ENCODE data around the gene AVPR2. TPM values are rescaled to one million over a fixed set of nuclear protein-coding genes. Genes with fewer than 3 reads are reported as not detected.

AVPR2 gene
- total RNA-seq, 1 experiment from 2014 or later: not detected

- no peak for TF ChIP-seq CTCF (IDR thresholded peaks at IDR 0.05; ENCODE audit: insufficient read depth in 1 of 2, low read depth in 1 of 2, low read length in 1 of 2, severe bottlenecking in 1 of 2, unreplicated experiment in 1 of 2)
- Histone ChIP-seq H3K27me3 (replicated peaks; ENCODE audit: control insufficient read depth, insufficient read depth, low read length) (no peaks in the 10 kb centered on the region), H3K9me3 (no peaks in the 10 kb centered on the region), H3K36me3 (ENCODE audit: control insufficient read depth, insufficient read depth, low read length) (no peaks in the 10 kb centered on the region), H3K4me3 (ENCODE audit: low read depth, low read length) (no peak overlapping the region; the same call in 1 of the 2 replicates), H3K4me1 (peaks cover 8% of the 10 kb centered on the region; the same call in 1 of the 2 replicates)
- Mint-ChIP-seq H3K4me1 (ENCODE audit: low read depth, unreplicated experiment) (no peaks in the 10 kb centered on the region), H3K27ac (ENCODE audit: unreplicated experiment) (no peak overlapping the region), H3K9me3 (ENCODE audit: unreplicated experiment) (no peaks in the 10 kb centered on the region), H3K27me3 (ENCODE audit: insufficient read depth, unreplicated experiment) (no peaks in the 10 kb centered on the region), H3K36me3 (ENCODE audit: insufficient read depth, unreplicated experiment) (peaks cover 32% of the 10 kb centered on the region), H3K4me3 (ENCODE audit: unreplicated experiment) (peak overlapping the region; percentile 64)
- intact Hi-C loops (cut with micrococcal nuclease; ENCODE audit: unreplicated experiment): loop anchor here (10.0 kb wide), 1 partner anchor 132 kb away; the partner anchor contains the start of genes IDH3G and SSR4
- ChIA-PET CTCF (interaction anchor here (5.0 kb wide), 1 partner anchor 21 kb away, joined by 37 read pairs; no protein-coding TSS in a partner anchor), POLR2A (interaction anchor here (0.6 to 1.0 kb wide), 2 partner anchors 8 to 19 kb away, joined by 3 to 4 read pairs; partner anchors contain the start of gene NAA10)
- BruUV-seq (replicated peaks): no TSS peak
- no peak for DNase-seq
Measured at GRCh38 chrX:153926552-153926857, 22.0 kb downstream of the AVPR2 start.

GRCh38 chrX:153926858-153927671, 22.6 kb downstream of the AVPR2 start:
- Mint-ChIP-seq H3K36me3 (ENCODE audit: insufficient read depth, unreplicated experiment) (peaks cover 36% of the 10 kb centered on the region), H3K4me1 (ENCODE audit: low read depth, unreplicated experiment) (no peaks in the 10 kb centered on the region), H3K27ac (ENCODE audit: unreplicated experiment) (peak overlapping the region; percentile 73), H3K27me3 (ENCODE audit: insufficient read depth, unreplicated experiment) (no peaks in the 10 kb centered on the region), H3K9me3 (ENCODE audit: unreplicated experiment) (no peaks in the 10 kb centered on the region), H3K4me3 (ENCODE audit: unreplicated experiment) (peak overlapping the region; percentile 64)
- H3K4me1 ChIP-seq: peaks cover 8% of the 10 kb centered on the region; the same call in 1 of the 2 replicates
- H3K36me3 ChIP-seq (ENCODE audit: control insufficient read depth, insufficient read depth, low read length): no peaks in the 10 kb centered on the region
- ChIA-PET CTCF (interaction anchor here (5.0 kb wide), 1 partner anchor 20 kb away, joined by 37 read pairs; no protein-coding TSS in a partner anchor), POLR2A (interaction anchor here (0.6 kb wide), 1 partner anchor 18 kb away, joined by 4 read pairs; no protein-coding TSS in a partner anchor)
- peak overlapping the region; percentile 42 for H3K4me3 ChIP-seq (ENCODE audit: low read depth, low read length)
- no peak for TF ChIP-seq CTCF (IDR thresholded peaks at IDR 0.05; ENCODE audit: insufficient read depth in 1 of 2, low read depth in 1 of 2, low read length in 1 of 2, severe bottlenecking in 1 of 2, unreplicated experiment in 1 of 2)
- H3K27me3 ChIP-seq (replicated peaks; ENCODE audit: control insufficient read depth, insufficient read depth, low read length): no peaks in the 10 kb centered on the region
- BruUV-seq (replicated peaks): no TSS peak
- no peak for DNase-seq
- intact Hi-C loops (cut with micrococcal nuclease; ENCODE audit: unreplicated experiment): loop anchor here (10.0 kb wide), 1 partner anchor 132 kb away; the partner anchor contains the start of genes IDH3G and SSR4
- no peaks in the 10 kb centered on the region for H3K9me3 ChIP-seq

- ChIA-PET CTCF (interaction anchor here (5.0 kb wide), 1 partner anchor 20 kb away, joined by 37 read pairs; no protein-coding TSS in a partner anchor), POLR2A (interaction anchor here (0.5 kb wide), 1 partner anchor 9 kb away, joined by 3 read pairs; no protein-coding TSS in a partner anchor)
- peaks cover 8% of the 10 kb centered on the region; the same call in 1 of the 2 replicates for H3K4me1 ChIP-seq
- Mint-ChIP-seq H3K4me1 (ENCODE audit: low read depth, unreplicated experiment) (no peaks in the 10 kb centered on the region), H3K27me3 (ENCODE audit: insufficient read depth, unreplicated experiment) (no peaks in the 10 kb centered on the region), H3K4me3 (ENCODE audit: unreplicated experiment) (peak overlapping the region; percentile 64), H3K36me3 (ENCODE audit: insufficient read depth, unreplicated experiment) (peaks cover 36% of the 10 kb centered on the region), H3K27ac (ENCODE audit: unreplicated experiment) (peak overlapping the region; percentile 73), H3K9me3 (ENCODE audit: unreplicated experiment) (no peaks in the 10 kb centered on the region)
- no peak for TF ChIP-seq CTCF (IDR thresholded peaks at IDR 0.05; ENCODE audit: insufficient read depth in 1 of 2, low read depth in 1 of 2, low read length in 1 of 2, severe bottlenecking in 1 of 2, unreplicated experiment in 1 of 2)
- peak overlapping the region; percentile 42 for H3K4me3 ChIP-seq (ENCODE audit: low read depth, low read length)
- H3K36me3 ChIP-seq (ENCODE audit: control insufficient read depth, insufficient read depth, low read length): no peaks in the 10 kb centered on the region
- no peaks in the 10 kb centered on the region for H3K27me3 ChIP-seq (replicated peaks; ENCODE audit: control insufficient read depth, insufficient read depth, low read length)
- intact Hi-C loops (cut with micrococcal nuclease; ENCODE audit: unreplicated experiment): loop anchor here (10.0 kb wide), 1 partner anchor 133 kb away; the partner anchor contains the start of genes IDH3G and SSR4
- DNase-seq: no peak
- H3K9me3 ChIP-seq: no peaks in the 10 kb centered on the region
- TSS peak; percentile 20 for BruUV-seq (replicated peaks)
Measured at GRCh38 chrX:153927672-153927921, 23.1 kb downstream of the AVPR2 start.

Data from Caco-2 (cell line).